LNCaP clone FGC (cell line): ENCODE measurements around the gene KRTAP5-4.
"Not testable (repeated sequence)": the region's sequence is repeated elsewhere in the genome, so short reads cannot be mapped to it uniquely, and the experiment has no call there.

Source experiments
- DNase-seq: peaks from one replicate; pipeline ENCODE4 v3.0.0-alpha.2; 2011; ENCODE audit warnings: low read depth
- H3K4me3 ChIP-seq: 2 replicates; pipeline ENCODE4 v1.5.1; 2011; ENCODE audit warnings: mild to moderate bottlenecking, low read depth, low read length, control low read depth
- TF ChIP-seq, protein P1 (sequence below): IDR thresholded peaks from 2 replicates; pipeline ENCODE4 v1.5.1; 2012; ENCODE audit warnings: mild to moderate bottlenecking; ENCODE audit not compliant: control insufficient read depth, insufficient read depth; ENCODE audit errors: extremely low read depth

Gene KRTAP5-4

DNA sequence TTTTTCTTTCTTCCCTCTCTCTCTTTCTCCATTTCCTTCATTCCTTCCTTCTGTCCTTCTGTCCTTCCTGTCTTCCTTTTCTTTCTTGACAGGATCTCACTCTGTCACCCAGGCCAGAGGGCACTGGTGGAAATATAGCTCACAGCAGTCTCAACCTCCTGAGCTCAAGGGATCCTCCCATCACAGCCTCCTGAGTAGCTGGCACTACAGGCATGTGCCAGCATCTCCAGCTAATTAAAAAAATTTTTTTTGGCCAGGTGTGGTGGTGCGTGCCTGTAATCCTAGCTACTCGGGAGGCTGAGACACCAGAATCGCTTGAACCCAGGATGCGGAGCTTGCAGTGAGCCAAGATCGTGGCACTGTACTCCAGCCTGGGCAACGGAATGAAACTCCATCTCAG is 45.1 kb downstream of the KRTAP5-4 start:
- no peak overlapping the region for H3K4me3 ChIP-seq
- TF ChIP-seq, protein P1, sequence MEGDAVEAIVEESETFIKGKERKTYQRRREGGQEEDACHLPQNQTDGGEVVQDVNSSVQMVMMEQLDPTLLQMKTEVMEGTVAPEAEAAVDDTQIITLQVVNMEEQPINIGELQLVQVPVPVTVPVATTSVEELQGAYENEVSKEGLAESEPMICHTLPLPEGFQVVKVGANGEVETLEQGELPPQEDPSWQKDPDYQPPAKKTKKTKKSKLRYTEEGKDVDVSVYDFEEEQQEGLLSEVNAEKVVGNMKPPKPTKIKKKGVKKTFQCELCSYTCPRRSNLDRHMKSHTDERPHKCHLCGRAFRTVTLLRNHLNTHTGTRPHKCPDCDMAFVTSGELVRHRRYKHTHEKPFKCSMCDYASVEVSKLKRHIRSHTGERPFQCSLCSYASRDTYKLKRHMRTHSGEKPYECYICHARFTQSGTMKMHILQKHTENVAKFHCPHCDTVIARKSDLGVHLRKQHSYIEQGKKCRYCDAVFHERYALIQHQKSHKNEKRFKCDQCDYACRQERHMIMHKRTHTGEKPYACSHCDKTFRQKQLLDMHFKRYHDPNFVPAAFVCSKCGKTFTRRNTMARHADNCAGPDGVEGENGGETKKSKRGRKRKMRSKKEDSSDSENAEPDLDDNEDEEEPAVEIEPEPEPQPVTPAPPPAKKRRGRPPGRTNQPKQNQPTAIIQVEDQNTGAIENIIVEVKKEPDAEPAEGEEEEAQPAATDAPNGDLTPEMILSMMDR: no peak
- no peak for DNase-seq

DNA sequence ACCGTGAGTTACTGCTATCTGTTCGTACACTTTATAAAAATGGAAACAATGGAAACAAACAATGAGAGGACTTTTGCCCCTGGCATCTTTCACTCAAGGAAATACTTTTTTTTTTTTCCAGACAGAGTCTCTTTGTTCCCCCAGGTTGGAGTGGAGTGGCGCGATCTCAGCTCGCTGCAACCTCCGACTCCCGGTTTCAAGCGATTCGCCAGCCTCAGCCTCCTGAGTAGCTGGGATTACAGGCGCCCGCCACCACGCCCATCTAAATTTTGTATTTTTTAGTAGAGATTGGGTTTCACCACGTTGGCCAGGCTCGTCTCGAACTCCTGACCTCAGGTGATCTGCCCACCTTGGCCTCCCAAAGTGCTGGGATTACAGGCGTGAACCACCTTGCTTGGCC is 46.2 kb downstream of the KRTAP5-4 start:
- DNase-seq, H3K4me3 ChIP-seq: not testable (repeated sequence)

DNA sequence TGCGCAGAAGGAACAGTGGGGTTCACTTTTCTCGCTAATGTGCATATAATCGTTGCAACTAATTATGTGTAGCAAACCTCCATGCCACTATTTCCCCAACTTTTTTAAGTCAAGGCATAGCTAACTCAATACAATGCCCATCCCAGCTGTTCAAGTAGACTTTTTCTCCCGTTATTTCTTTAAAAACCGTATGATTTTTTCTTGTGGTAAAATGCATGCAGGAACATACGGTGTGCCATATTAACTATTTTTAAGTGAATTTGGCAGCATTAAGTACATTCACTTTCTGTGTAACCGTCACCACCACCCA is 47.0 kb downstream of the KRTAP5-4 start:
- DNase-seq: no peak
- TF ChIP-seq, protein P1: no peak
- no peak overlapping the region for H3K4me3 ChIP-seq

DNA sequence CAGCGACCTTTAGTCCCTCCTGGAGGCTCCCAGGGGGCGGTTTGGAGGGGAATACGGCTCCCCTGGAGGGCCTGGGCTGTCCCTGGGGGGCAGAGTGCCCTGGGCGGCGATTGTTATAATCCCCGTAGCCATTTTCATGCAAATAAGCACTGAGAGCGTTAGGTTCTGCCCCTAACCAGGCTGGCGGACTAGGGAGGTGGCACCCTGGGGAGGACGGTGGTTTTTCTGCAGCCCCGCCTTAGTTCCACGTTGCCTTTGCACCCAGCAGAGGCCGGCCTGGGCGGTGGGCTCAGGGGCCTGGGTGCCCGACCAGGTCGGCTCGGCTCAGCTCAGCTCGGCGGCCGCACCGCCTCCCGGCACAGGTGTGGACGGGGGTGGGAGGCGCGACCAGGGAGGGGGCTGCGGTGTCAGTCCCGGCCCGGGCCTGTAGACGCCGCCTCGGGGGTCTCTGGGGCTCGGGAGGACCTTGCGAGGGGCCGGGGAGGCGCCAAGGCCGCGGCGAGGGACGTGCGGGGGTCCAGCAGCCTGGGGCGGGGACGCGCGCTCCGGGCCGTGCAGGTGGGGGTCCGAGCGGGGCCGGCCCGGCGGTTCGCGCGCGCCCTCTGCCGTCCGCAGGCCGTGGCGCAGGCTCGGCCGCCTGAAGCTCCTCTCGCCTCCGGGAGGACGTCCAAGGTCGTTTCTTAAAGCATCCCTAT is 47.6 kb downstream of the KRTAP5-4 start:
- DNase-seq: no peak

DNA sequence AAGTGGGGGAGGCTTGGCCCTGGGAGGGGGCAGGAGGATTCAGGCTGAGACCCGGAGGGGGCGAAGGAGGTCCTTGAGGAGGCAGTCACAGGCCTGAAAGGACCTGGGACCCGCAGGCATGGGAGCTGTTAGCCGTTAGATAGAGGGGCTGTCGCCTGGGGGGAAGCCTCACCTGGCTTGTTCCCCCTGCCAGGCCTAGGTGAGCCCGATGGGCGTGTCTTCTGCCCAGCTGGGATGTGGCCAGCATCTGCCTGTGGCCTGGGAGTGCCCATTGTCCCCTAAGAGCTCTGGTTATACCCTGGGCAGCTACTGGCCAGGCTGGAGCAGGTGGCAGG is 48.1 kb downstream of the KRTAP5-4 start:
- peak overlapping the region; percentile 67 for H3K4me3 ChIP-seq
- DNase-seq: peak; percentile 67
- TF ChIP-seq, protein P1: no peak

More for the DNA sequence above, 47.6 kb downstream of the KRTAP5-4 start:
- peak overlapping the region; percentile 67 for H3K4me3 ChIP-seq
- TF ChIP-seq, protein P1: peak; percentile 92

DNA sequence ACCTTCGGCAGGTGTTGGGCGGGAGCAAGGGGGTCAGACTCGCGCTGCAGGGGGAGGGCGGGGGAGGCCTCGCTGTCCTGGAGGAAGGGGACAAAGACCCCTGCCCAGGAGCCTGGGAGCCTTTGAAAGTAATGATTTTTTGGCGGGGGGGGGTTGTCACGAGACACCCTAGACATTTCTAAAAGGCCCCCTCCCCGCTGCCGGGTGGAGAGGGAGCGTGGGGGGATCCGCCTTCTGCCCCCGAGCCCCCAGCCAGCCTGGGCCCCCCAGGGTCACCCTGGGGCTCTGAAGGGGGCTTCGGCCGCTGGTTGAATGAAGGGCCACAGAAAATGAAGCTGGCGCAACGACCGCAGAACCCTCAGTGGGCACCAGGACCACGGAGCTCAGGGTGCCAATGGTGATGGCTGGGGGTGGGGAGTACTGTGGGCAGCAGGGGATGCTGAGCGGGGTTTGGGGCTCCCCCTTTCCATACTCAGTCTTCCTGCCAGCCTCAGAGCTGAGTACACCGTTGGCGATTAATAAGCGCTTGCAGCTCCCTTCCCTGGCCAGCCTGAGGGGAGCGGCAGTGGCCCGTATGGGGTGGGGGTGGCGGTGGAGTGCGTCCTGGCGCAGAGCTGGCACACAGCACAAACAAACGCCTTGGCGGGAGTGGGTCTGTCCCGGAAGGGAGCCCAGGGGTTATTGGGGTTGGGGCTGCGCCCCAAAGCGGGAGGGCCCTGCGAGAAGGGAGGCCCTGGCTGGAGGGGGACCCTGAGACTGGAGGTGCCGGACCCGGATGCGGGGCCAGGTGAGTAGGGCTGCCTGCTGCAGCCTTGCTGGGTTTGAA is 48.6 kb downstream of the KRTAP5-4 start:
- H3K4me3 ChIP-seq: peak overlapping the region; percentile 67
- TF ChIP-seq, protein P1: no peak
- no peak for DNase-seq

DNA sequence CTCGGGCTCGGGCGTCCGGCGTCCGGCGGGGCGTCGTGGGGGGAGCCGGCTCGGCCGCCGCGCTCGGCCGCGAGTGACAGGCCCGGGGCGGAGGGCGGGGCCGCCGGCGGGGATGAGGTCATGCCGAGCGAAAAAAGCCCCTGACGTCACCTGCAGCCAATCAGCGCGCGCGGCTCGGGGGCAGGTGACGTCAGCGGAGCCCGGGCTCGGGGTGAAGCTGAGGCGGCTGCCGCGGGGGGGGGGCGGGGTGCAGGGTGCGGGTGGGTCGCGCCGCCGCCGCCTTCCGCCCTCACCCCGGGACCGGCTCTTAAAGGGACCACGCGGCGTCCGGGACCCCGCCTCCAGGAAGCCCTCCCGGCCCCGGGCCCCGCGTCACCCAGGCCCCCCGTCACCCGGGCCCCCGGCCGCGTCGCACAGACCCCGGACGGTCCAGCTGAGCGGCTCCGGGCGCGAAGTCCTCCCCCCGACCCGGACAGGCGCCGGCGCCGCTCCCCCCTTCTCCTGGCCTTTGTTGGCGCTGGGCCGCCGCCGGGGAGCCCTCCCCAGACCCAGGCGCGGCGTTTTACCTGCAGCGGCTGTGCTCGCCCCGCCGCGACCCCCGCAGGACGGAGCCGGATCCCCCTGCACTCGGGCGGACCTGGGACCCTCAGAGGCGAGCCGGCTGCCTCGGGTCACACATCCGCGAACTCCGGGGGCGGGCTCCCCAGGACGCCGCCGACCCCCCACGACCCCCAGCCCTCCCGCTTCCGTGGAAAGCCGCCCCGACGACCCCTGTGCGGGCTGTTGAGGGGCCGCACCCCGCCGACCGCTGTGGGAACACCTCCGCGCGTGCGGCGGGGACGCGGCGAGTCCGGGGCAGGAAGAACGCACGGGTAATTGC is 49.5 kb downstream of the KRTAP5-4 start, which contains the start of gene DUSP8:
Gene DUSP8, minus strand, starts transcription at position 75 of the 880 bp plus-strand sequence. CDS start 6,445 bp downstream, outside the sequence.
- TF ChIP-seq, protein P1: no peak
- no peak for DNase-seq
- peak within 1 kb of the TSS; percentile 83 for H3K4me3 ChIP-seq
